Pericardium fibroblast (primary cell): ENCODE data around the gene NOG. TPM values are rescaled to one million over a fixed set of nuclear protein-coding genes. Genes with fewer than 3 reads are reported as not detected.

ENCODE experiments used
- total RNA-seq: library from RNA; depleted of rRNA; stranded (reverse); fragments of >200 nt; gene quantifications from 2 replicates; pipeline ENCODE4 v1.2.3, GENCODE V29; 2015

NOG gene
- total RNA-seq: 0.23 TPM in 1 of 2 replicates, not detected in the other

DNA sequence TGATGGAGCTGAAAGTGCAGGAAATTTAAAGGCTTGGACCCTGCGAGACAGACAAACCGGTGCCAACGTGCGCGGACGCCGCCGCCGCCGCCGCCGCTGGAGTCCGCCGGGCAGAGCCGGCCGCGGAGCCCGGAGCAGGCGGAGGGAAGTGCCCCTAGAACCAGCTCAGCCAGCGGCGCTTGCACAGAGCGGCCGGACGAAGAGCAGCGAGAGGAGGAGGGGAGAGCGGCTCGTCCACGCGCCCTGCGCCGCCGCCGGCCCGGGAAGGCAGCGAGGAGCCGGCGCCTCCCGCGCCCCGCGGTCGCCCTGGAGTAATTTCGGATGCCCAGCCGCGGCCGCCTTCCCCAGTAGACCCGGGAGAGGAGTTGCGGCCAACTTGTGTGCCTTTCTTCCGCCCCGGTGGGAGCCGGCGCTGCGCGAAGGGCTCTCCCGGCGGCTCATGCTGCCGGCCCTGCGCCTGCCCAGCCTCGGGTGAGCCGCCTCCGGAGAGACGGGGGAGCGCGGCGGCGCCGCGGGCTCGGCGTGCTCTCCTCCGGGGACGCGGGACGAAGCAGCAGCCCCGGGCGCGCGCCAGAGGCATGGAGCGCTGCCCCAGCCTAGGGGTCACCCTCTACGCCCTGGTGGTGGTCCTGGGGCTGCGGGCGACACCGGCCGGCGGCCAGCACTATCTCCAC is at the start of gene NOG:
NOG (plus strand) TSS at position 54 of the 674 bp plus-strand sequence; CDS start at position 579, 525 bp downstream.

Other genes starting within 250 kb of the NOG start
- 1.3 and 2.0 TPM in 2 replicates for gene C17orf67, start 240.2 kb downstream of the NOG start, total RNA-seq
- 1.1 and 4.3 TPM in 2 replicates for gene DGKE, start 240.5 kb downstream of the NOG start, total RNA-seq